Stimulated activated CD8-positive, alpha-beta memory T cell treated with anti-CD3 and anti-CD28 coated beads, Interleukin-7, amount 100 ng/mL, for 48 hours (primary cell): ENCODE data around the gene MED27.
A peak's percentile ranks its signal among the peaks of the same experiment; 100 is the strongest.

Experiments used
- DNase-seq, 2 donors: peaks; one replicate each; pipeline ENCODE4 v3.0.0-alpha.2; 2020; ENCODE audit warnings: low read depth in 1 of 2; ENCODE audit errors: extremely low read depth in 1 of 2

Gene MED27

DNA sequence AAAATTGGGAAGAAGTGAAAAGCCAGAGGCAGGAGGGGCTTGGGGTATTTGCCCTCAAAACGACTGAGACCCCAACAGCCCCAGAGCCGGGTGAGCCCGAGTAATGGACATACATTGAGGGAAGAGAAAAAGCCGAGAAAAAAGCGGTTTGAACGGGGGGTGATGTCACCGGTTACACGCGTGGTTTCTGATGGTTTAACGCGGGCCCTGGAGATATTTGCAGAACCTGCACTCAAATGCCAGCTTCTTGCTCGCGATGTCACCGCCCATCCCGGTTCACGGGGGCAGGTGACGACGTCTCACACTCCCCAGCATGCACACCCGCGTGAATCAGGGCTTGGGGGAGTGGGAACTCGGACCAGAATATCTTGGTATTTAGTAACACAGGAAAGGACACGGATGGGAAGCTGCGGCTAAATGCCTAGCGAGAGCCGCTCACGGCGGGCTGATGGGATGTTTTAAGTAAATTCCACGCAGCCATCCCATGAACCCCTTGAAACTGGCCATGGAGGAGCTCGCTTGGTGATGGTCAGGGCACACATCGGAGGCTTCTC, 237.8 kb downstream of the MED27 start:
- no peak for DNase-seq

DNA sequence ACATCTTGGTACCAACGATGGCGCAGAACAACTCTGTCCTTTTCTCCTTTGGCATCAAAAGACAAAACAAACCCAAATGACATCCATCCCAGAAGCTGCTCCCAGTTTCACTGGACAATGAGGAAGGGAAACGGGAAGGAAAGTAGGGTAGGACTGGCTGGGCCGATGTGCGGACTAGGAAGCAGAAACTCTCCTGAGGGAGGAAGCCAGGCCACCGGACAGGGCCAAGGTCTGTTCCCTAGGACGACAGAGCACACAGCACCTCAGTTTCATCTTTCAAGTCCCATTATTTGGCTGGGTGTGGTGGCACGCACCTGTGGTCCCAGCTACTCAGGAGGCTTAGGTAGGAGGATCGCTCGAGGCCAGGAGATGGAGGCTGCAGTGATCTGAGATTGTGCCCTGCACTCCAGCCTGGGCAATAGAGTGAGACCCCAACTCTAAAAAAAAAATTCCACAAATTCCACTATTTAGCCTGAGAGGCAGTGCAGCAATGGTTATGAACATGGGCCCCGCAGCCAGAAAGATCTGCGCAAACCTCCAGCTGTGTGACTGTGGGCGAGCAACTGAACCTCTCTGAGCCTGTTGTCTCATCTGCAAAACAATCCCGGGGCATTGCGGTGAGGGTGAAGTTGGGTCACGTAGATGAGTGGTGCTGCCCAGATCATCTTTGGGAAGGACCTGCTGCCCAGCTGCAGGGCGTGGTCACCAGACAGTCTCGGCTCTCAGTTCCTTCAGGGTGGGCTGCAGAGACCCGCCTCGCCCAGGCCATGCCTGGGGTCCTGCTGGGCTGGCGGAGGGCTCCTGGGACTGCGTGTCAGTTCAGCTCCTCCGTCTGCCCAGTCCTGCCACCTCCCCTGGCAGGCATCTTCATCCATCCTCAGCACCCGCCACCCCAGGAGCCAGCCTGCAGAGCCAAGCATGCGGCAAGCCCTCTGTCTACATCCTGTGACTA, 238.6 kb downstream of the MED27 start:
- no peak for DNase-seq

DNA sequence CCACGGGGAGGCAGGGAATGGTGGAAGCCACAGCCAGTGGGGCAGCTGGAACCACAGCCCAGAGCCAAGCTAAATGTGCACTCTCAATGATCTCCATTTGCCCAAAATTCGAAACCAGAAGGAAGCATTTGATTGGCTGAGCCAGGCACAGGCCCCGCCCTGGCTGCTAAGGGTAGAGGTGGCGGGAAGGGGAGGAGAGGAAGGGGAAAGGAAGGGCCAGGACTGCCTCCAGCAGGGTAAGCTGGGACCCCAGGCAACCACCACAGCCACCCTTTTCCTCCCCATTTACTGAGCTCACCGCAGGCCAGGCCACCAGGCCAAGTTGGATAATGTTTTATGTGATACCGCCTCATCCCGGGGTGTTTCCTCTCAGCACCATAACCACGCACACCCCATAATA, 239.4 kb downstream of the MED27 start:
- no peak for DNase-seq

DNA sequence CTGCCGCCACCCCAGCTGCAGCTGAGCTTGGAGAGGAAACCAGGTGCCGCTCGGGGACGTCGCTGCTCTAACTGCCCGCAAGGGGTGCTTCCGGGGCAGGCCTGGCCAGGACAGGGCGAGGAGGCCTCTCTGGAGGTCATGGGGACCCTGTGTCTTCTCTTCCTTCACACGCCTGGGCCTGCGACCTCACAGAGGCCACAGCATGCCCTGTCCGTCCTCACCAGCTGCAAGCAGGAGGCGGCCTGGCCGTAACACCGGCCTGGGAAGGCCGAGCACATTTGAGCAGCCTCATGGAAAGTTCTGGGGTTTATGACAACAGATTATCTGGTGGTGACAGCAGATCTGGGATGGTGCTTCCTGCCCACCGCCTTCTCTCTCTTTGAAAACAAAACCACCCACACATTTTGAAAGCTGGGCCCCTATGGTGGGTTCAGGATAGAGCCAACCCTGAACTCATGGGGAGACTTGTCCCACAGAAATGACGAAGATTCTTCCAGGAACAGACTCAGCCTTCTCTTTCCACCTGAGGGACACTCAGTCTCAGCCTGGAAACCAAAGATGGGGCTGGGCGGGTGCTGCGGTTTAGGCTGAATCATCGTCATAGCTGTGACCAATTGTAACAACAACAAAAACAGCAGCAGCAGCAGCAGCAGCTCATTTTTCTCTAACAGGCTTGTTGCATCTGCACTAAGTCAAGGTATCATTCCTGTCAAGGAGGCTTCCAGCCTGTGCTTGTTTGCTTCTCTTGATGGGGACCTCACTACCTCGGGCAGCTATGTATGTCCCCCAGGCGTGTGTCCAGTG, 240.2 kb downstream of the MED27 start:
- peak in 1 of 2 donors; percentile 48 for DNase-seq

DNA sequence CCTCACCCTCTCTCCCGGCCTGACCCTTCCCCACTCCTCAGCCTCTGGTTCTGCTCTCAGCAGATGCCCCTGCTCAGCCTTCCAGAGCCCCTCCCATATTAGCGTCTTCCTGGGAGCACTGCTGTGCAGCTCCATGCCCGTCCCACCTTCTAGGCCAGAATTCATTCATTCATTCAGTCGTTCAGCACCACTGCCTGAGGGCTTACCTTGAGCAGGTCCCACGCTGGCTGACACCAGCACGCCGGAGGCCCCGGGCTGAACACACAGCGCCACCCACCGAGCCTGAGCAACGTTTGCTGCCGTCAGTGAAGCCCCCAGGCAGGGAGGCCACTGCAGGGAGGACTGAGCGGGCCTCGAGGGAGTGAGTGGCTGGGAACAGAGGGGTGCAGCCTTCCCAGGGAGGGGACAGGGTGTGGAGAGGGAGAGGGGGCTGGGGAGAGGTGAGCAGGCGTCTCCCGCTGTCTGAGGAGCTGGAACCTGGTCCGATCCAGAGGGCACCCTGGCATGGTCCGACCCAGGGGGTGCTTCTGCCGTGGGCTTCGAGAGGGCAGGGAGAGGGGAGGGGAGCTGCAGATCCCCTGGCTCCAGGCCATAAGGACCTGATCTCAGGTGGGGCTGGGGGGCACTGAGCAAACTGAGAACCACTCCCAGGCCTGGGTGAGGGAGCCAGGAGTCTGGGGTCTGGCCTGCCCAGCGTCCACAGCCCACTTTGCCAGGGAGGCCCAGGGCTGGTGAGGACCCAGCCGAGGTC, 241.0 kb downstream of the MED27 start:
- no peak for DNase-seq

DNA sequence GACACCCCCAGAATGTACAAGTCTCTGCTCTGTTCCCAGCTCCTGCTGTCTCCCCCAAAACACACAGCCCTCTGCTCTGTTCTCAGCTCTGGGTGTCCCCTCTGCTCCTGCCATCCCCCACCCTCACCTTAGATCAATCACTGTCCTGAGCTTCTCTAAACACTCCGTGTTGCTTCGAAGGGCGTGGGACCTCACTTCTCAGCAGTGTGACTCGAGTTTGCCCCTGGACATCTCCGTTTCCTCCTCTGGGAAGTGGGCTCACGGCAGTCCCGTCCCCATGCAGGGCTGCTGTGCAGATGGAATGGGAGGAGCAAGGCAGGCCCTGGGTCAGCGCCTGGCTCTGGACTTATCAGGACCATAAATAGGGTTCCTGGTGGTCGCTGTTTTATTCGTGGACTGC, 241.8 kb downstream of the MED27 start:
- DNase-seq = no peak

DNA sequence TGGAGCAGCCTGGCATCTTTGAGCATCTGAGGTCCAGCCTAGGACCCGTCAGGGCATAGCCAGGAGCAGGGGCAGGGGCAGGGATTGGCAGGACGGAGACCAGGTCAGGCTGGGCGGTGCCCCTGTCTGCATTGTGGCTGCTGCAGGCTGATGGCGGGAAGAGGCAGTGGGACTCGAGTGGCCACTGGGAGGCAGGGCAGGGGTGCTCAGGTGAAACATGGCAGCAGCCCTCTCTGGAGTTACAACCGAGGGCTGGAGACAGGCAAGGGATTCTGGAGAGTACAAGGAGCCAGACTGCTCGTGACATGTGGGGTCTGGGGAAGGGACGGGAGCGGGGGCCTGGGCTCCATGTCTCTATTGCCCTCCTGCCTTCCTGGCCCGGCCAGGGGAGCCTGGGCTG, 242.4 kb downstream of the MED27 start:
- no peak for DNase-seq

DNA sequence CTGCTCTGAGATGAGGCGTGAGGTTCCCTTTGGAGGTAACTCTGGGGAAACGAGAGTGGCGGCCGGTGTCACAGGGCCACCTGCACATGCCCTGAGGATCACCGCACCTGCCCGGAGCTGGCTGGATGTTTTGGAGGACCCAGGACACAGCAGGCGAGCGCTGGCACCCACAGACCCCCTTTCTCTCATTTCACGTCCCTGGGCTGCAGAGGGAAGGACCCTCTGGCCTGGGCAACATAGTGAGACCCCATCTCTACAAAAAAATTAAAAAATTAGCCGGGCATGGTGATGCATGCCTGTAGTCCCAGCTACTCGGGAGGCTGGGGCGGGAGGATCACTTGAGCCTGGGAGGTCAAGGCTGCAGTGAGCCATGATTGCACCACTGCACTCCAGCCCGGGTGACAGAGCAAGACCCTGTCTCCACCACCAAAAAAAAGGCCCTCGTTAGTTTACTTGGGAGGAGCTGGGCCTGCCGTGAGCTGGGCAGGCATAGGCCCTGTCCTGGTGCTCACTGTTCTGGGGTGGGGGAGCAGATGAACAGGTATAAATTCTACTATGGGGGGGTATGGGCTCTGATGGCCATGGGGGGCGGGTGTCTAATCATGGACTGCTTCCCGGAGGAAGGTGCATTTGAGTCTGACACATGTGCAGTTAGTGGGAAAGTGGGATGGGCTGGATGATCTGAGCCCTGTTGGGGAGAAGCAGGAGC, 242.9 kb downstream of the MED27 start:
- DNase-seq = no peak

DNA sequence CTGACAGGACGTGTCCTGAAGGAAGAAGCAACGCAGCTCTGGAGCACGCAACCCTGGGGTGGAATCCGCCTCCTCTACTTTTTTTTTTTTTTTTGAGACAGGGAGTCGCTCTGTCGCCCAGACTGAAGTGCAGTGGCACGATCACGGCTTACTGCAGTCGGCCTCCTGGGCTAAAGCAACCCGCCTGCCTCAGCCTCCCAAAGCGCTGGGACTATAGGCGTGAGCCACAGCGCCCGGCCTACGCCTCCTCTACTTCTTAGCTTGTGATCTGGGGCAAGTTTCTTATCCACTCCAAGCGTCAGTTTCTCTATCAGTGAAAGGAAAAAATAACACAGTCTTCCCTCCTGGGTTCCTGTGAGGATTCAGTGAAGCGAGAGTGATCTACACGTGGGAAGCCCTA, 243.6 kb downstream of the MED27 start:
- no peak for DNase-seq

DNA sequence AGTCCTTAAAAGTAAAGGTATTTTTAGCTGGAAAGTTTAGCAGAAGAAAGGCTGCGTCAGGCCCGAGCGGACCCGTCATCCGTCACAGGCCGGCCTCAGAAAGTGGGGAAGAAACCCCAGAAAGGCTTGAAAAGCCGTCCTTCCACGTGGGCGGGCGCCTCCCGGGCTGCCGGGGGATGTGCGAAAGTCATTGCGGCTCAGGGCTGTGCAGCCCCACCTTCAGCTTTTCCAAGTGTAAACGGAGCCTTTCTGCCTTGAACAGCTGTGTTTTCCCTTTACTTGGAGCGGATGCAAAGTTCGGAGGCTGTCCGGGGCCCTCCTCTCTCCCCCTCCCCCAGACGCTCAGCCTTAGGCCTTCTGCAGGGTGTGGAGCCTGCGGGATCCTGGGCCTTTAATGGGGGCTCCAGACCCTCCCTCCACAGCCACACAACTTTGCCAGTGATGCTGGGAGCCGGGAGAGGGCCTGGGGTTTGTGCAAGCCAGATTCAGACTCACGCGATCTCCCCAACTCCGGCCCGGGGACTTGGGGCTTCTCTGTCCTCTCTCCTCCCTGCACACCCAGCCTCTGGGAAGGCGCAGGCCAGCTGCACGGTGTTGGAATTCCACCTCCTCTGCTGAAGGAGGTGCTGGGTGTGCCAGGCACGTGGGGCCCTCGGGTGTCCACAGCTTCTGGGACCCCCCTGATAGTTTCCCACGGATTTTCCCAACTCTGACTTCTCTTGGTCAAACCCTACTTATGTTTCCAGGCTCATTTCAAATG, 244.3 kb downstream of the MED27 start:
- DNase-seq = no peak

DNA sequence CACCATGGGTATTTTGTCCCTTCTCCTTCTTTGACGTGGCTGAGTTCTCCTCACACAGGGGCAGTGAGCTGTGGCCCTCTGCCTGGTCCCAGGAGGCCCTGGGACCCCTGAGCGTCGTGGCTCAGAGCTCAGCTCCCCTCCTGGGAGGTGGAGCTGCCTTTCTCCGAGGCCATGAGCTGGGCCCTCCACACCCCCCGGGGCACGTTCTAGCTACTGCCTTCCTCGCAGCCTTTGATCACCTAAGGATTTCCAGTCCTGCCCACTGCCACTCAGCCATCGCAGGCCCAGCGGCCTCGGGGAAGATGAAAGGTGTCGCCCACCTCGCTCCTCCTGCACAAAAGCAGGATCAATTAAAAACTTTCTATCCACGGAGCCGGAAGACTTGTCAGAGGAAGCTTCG, 244.9 kb downstream of the MED27 start:
- no peak for DNase-seq

DNA sequence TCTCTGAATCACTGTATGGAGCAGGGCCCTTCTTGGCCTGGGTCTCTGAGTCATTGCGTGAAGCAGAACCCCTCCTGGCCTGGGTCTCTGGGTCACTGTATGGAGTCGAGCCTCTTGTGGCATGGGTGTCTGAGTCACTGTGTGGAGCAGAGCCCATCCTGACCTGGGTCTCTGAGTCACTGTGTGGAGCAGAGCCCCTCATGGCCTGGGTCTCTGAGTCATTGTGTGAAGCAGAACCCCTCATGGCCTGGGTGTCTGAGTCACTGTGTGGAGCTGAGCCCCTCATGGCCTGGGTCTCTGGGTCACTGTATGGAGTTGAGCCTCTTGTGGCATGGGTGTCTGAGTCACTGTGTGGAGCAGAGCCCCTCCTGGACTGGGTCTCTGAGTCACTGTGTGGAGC, 245.8 kb downstream of the MED27 start:
- no peak for DNase-seq

DNA sequence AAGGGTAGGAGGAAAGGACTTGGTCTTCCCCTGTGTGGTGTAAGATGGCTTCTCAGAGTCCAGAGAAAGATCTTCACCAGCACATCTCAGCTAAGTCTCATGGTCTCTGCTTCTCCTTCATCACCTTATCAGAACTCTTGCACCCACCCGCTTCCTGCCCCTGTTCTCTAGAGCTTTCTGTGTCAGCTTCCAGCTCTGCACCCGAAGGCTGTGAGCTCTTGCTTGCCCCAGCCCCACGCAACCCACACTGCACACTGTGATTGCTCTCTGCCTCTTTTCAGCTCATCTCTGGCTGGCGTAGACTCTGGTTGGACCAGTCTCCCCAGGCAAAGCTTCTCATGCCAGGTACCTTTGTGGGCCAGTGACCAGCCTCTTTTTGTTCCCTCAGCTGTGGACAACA, 246.6 kb downstream of the MED27 start:
- DNase-seq = no peak

DNA sequence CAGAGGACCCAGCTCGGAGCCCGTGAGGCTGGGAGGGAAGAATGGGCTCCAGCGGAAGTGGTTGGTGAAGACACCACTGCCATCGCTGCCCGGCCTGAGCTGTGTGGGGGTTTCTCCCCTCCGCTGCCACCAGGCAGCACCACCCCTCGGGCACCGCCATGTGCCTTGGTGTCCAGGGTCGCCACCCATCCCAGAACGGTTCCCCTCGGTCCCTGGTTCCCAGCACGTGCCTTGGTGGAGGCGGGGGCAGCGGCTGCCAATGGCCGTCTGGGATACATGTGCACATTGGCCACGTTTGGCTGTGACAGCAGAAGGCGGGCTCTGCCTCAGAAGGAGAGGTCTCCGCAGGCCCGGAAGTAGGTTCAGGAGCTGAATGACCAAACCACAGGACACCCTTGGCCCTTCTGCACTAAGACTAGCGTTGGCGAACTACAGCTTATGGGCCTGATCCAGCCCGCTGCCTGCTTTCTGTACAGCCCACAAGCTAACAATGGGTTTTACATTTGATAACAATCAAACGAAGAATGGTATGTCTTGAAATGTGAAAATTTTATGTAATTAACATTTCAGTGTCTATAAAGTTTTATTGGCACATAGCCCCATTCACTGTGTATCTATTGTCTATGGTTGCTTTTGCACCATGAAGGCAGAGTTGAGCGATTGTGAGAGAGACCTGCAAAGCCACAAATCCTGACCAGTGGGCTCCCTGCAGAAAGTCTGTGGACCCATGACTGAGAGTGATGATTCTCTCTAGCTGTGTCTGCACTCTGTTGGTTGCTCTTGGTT, 248.1 kb downstream of the MED27 start:
- no peak for DNase-seq

DNA sequence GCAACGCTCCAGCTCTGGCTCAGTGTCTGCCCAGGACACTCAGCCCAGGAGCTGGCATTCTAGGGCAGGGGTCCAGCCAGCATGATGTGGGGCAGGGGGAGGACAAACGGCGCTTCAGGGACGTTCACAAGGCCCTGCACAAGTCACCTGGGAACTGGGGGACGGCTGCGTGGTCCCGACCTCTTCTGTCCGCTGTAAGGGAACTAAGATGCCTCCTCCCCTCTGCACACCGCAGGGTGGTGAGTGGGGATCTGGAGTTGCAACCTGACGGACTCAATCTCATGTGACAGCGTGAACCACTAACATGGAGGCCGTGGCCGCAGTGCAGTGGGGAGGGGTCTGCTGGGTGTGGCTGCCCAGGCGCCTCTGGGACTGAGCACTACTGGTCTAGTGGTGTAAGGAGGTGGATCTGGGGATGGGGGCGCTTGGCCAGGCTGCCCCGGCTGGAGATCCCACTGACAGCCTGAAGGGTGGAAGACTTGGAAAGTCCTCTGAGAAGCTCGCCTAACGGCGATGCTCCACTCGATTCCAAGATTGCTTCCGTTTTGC, 251.8 kb downstream of the MED27 start:
- no peak for DNase-seq

DNA sequence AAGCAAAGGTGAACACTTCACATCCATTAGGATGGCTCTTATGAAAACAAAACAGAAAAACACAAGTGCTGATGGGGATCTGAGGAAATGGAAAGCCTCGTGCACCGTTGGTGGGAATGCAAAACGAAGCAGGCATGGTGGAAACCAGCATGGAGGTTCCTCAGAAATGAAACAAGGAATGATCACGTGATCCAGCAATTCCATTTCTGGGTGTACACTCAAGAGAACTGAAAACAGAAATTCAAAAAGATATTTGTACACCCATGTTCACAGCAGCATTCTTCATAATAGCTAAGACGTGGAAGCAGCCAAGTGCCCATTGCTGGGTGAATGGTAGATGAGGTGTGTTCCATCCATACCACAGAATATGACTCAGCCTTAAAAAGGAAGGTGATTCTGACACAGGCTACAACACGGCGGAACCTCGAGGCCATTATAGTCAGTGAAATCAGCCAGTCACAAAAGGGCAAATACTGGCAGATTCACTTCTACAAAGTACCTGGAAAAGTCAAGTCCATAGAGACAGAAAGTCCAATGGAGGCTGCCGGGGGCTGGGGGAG, 252.6 kb downstream of the MED27 start:
- no peak for DNase-seq

DNA sequence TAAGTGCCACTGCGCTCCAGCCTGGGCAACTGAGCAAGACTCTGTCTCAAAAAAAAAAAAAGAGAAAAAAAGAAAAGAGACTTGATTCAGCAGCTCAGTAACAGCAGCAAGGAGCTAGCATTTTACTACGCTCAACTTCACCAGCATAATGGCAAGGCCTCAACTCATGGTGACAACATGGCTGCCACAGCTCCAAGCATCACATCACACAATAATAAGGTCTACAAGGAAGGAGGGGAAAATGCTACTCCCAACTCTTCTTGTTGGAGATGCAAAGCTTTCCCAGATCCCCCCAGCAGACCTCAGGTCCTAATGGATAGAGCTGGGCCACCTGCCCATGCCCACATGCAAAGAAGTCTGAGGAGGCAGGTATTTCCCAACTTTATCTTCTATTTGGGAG, 253.6 kb downstream of the MED27 start:
- DNase-seq = no peak

DNA sequence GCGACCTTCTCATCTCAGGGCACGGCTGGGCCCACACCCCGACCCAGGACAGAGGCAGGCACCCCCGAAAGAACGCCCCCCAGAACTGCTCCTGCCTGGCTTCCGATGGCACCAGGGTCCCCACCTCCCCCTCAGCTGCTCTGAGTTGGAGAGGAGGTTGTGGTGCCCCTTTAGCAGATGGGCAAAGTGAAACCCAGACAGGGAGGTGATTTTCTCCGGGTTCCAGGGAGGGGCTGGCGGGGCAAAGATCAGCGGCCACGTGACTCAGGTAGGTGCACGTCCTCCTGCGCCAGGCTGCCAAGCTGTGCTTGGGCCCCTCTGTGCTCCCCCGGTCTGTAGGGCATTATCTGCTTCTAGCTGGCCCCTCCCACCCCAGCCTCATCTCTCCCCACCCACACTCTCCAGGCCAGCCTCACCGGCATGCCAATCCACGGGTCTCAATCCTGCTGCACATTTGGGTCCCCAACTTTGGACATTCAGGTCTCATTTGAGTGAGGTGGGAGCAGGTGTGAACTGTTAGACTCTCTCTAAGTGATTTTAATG, 254.6 kb downstream of the MED27 start:
- DNase-seq = no peak
